Heart left ventricle (tissue), 13 donors: ENCODE measurements around the gene SBNO2.

ENCODE experiments used
- CTCF ChIP-seq, 12 donors: fragments of 200-600 bp; sonication (generic) in 4 of 12; IDR thresholded peaks; one replicate each; pipeline versions ENCODE4 v1.5.0 to v1.8.0; 2018 to 2022; ENCODE audit warnings: antibody characterized with exemption in 12 of 12, mild to moderate bottlenecking in 5 of 12
- POLR2A ChIP-seq, 2 donors: fragments of 450-650 bp; IDR thresholded peaks; one replicate each; pipeline ENCODE4 v1.6.1; 2017; ENCODE audit warnings: antibody characterized with exemption in 2 of 2, mild to moderate bottlenecking in 2 of 2, moderate library complexity in 2 of 2
- donor health status: ischemic (EF 13 %, LVEDD 7.1; RV severe dilation, severe dysfunction).
- donor health status: DM: no; HTN: yes; CAD: no.
- donor health status: DM: no; HTN: no; CAD: no.
- donor health status: ischemic (EF 25% LVEDD 6.9; RV normal size, moderate dysfunction).
- donor health status: ischemic (EF 25% LVEDD 5.7; RV mildly dilated, moderate dysfunction).
- donor health status: ischemic (EF 35%, LVEDD 5.7; RV mildly dilated, moderate dysfunction).
- donor health status: nonischemic (EF 11% LVEDD 7.7; RV severe dilation, severe dysfunction).
- donor health status: DM: yes; HTN: yes; CAD: no.
- donor health status: PGD.
- donor health status: ischemic (EF 29% LVEDD 5.4; RV normal size, mild dysfunction).
- donor health status: nonischemic (EF 23%, LVEDD 6.1; RV moderate dilation, normal function).

GRCh38 chr19:1101337-1101698 lies 72.8 kb downstream of the SBNO2 start:
- TF ChIP-seq CTCF (IDR thresholded peaks at IDR 0.05) (no peak), POLR2A (IDR thresholded peaks at IDR 0.05) (no peak)
